Eye (tissue), 1 donor: Measurements from ENCODE around the gene UNK.
"Not testable (repeated sequence)": the region's sequence is repeated elsewhere in the genome, so short reads cannot be mapped to it uniquely, and the experiment has no call there.

Source experiments
- DNase-seq: peaks from one replicate; pipeline ENCODE4 v3.0.0-alpha.2; 2015

UNK gene

GRCh38 chr17:75806822-75807500 is 22.4 kb downstream of the UNK start:
- DNase-seq = no peak

GRCh38 chr17:75807861-75808260 is 23.3 kb downstream of the UNK start:
- DNase-seq = no peak

GRCh38 chr17:75808549-75808904 is 23.9 kb downstream of the UNK start:
- no peak for DNase-seq

- DNase-seq = peak; percentile 72
Observed at GRCh38 chr17:75808905-75809621, 24.5 kb downstream of the UNK start.

- no peak for DNase-seq
Observed at GRCh38 chr17:75809631-75810111, 25.1 kb downstream of the UNK start.

- DNase-seq = no peak
Observed at GRCh38 chr17:75810216-75810615, 25.6 kb downstream of the UNK start.

- DNase-seq = not testable (repeated sequence)
Observed at GRCh38 chr17:75810756-75811155, 26.1 kb downstream of the UNK start.

GRCh38 chr17:75811174-75811573 is 26.6 kb downstream of the UNK start:
- DNase-seq = no peak

GRCh38 chr17:75812096-75813013 is 27.7 kb downstream of the UNK start:
- DNase-seq = no peak

- no peak for DNase-seq
Observed at GRCh38 chr17:75813081-75814020, 28.7 kb downstream of the UNK start.

- DNase-seq = no peak
Observed at GRCh38 chr17:75814021-75814395, 29.4 kb downstream of the UNK start.

GRCh38 chr17:75814900-75815373 is 30.3 kb downstream of the UNK start:
- DNase-seq = no peak

GRCh38 chr17:75815399-75815798 is 30.8 kb downstream of the UNK start:
- DNase-seq = no peak

GRCh38 chr17:75816693-75817092 is 32.1 kb downstream of the UNK start:
- DNase-seq = no peak

GRCh38 chr17:75817571-75817970 is 33.0 kb downstream of the UNK start:
- no peak for DNase-seq

GRCh38 chr17:75818326-75818885 is 33.8 kb downstream of the UNK start:
- DNase-seq = no peak

- DNase-seq = no peak
Observed at GRCh38 chr17:75819116-75819515, 34.5 kb downstream of the UNK start.

- no peak for DNase-seq
Observed at GRCh38 chr17:75819678-75820077, 35.1 kb downstream of the UNK start.

- no peak for DNase-seq
Observed at GRCh38 chr17:75820094-75821080, 35.8 kb downstream of the UNK start.

GRCh38 chr17:75821552-75821951 is 36.9 kb downstream of the UNK start:
- DNase-seq = no peak
